Neural progenitor cell (in vitro differentiated cells): ENCODE measurements around the gene SNAPC4. TPM values are rescaled to one million over a fixed set of nuclear protein-coding genes. Genes with fewer than 3 reads are reported as not detected.

Experiments used
- DNase-seq: peaks from one replicate; pipeline ENCODE4 v3.0.0-alpha.2; 2016; ENCODE audit warnings: low spot score
- H2AFZ ChIP-seq: fragments of 200-600 bp; sonication (generic); replicated peaks from 2 replicates; pipeline ENCODE4 v1.6.1; 2016; ENCODE audit warnings: antibody characterized with exemption
- H3F3A ChIP-seq: fragments of 200-600 bp; sonication (generic); 2 replicates; pipeline ENCODE4 v1.6.1; 2016; ENCODE audit warnings: antibody characterized with exemption, low read depth
- H3K27ac ChIP-seq: fragments of 200-600 bp; sonication (generic); 2 replicates; pipeline ENCODE4 v1.5.1; 2016; ENCODE audit warnings: mild to moderate bottlenecking
- H3K27me3 ChIP-seq: fragments of 200-600 bp; sonication (generic); 2 replicates; pipeline ENCODE4 v1.6.1; 2016; ENCODE audit warnings: mild to moderate bottlenecking, moderate library complexity
- H3K36me3 ChIP-seq: fragments of 200-600 bp; sonication (generic); 2 replicates; pipeline ENCODE4 v1.5.1; 2016
- H3K4me1 ChIP-seq: fragments of 200-600 bp; sonication (generic); 2 replicates; pipeline ENCODE4 v1.6.1; 2016; ENCODE audit warnings: mixed run types
- H3K4me2 ChIP-seq: fragments of 200-600 bp; sonication (generic); 2 replicates; pipeline ENCODE4 v1.6.1; 2016
- H3K4me3 ChIP-seq: fragments of 200-600 bp; sonication (generic); 2 replicates; pipeline ENCODE4 v1.5.1; 2016
- H3K79me2 ChIP-seq: fragments of 200-600 bp; sonication (generic); 2 replicates; pipeline ENCODE4 v1.6.1; 2016; ENCODE audit warnings: low read depth
- H3K9ac ChIP-seq: fragments of 200-600 bp; sonication (generic); 2 replicates; pipeline ENCODE4 v1.6.1; 2016
- H3K9me3 ChIP-seq: fragments of 200-600 bp; sonication (generic); 2 replicates; pipeline ENCODE4 v1.5.1; 2016; ENCODE audit warnings: low read depth
- H4K20me1 ChIP-seq: fragments of 200-600 bp; sonication (generic); 2 replicates; pipeline ENCODE4 v1.6.1; 2016; ENCODE audit warnings: low read depth
- H3K27ac Mint-ChIP-seq: 3 replicates; pipeline ENCODE4 v1.8.0; 2021; ENCODE audit warnings: mixed read lengths
- H3K27me3 Mint-ChIP-seq: 2 replicates; pipeline ENCODE4 v1.8.0; 2022; ENCODE audit warnings: low read depth, mild to moderate bottlenecking, inconsistent platforms, moderate library complexity, mixed read lengths; ENCODE audit not compliant: insufficient read depth
- H3K36me3 Mint-ChIP-seq: 3 replicates; pipeline ENCODE4 v1.8.0; 2021; ENCODE audit warnings: mixed read lengths
- H3K4me1 Mint-ChIP-seq: 3 replicates; pipeline ENCODE4 v1.8.0; 2021; ENCODE audit warnings: mixed read lengths
- H3K4me3 Mint-ChIP-seq: 3 replicates; pipeline ENCODE4 v1.8.0; 2021; ENCODE audit warnings: mild to moderate bottlenecking, moderate library complexity, mixed read lengths
- H3K9me3 Mint-ChIP-seq: 3 replicates; pipeline ENCODE4 v1.8.0; 2020; ENCODE audit warnings: mixed read lengths
- EZH2 ChIP-seq: fragments of 200-600 bp; sonication (generic); IDR thresholded peaks from 2 replicates; pipeline ENCODE4 v1.6.1; 2017; ENCODE audit warnings: antibody characterized with exemption, mild to moderate bottlenecking, moderate library complexity
- EZH2phosphoT487 ChIP-seq: fragments of 200-600 bp; sonication (generic); IDR thresholded peaks from 2 replicates; pipeline ENCODE4 v1.6.1; 2017; ENCODE audit warnings: antibody characterized with exemption
- total RNA-seq: library from RNA; depleted of rRNA; stranded (reverse); fragments of >200 nt; gene quantifications from 2 replicates; pipeline ENCODE4 v1.2.3, GENCODE V29; 2015; ENCODE audit warnings: low replicate concordance
- TF ChIP-seq, protein P1 (sequence below): fragments of 200-600 bp; sonication (generic); IDR thresholded peaks from 2 replicates; pipeline ENCODE4 v1.5.1; 2017; ENCODE audit warnings: antibody characterized with exemption, mild to moderate bottlenecking

The SNAPC4 gene
- total RNA-seq, 1 donor from 2014 or later, result 6.8 TPM

DNA sequence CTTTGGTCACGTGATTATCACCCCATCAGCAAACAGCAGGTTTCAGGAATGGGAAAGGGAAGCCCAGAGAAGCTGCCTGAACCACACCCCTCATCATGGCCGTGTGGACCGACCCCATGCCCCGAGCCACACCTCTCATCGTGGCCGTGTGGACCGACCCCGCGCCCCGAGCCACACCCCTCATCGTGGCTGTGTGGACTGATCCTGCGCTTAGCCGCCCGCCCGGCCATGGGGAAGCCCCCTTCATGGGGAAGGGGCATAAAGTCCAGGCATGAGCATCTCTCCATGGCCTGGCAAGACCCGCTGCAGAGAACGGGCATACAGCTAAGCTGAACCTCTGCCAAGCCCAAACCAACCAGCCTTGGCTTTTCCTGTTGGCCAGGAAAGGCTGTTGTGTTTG lies 6.4 kb downstream of the SNAPC4 start:
- Histone ChIP-seq H3K9ac (no peak overlapping the region), H3K4me3 (no peak overlapping the region), H3K9me3 (no peaks in the 10 kb centered on the region), H3K4me2 (no peak overlapping the region), H3K36me3 (no peaks in the 10 kb centered on the region), H3K27ac (no peak overlapping the region), H2AFZ (no peak overlapping the region), H4K20me1 (peaks cover 9% of the 10 kb centered on the region), H3K4me1 (no peaks in the 10 kb centered on the region), H3K27me3 (no peaks in the 10 kb centered on the region), H3F3A (no peaks in the 10 kb centered on the region), H3K79me2 (peaks cover 9% of the 10 kb centered on the region)
- no peaks in the 10 kb centered on the region for H3K9me3 Mint-ChIP-seq
- H3K36me3 Mint-ChIP-seq, result peaks cover 14% of the 10 kb centered on the region
- H3K27ac Mint-ChIP-seq, result no peak overlapping the region
- DNase-seq, result no peak
- H3K27me3 Mint-ChIP-seq, result no peaks in the 10 kb centered on the region
- no peak overlapping the region for H3K4me3 Mint-ChIP-seq
- TF ChIP-seq EZH2phosphoT487 (no peak), EZH2 (no peak)
- TF ChIP-seq, protein P1, sequence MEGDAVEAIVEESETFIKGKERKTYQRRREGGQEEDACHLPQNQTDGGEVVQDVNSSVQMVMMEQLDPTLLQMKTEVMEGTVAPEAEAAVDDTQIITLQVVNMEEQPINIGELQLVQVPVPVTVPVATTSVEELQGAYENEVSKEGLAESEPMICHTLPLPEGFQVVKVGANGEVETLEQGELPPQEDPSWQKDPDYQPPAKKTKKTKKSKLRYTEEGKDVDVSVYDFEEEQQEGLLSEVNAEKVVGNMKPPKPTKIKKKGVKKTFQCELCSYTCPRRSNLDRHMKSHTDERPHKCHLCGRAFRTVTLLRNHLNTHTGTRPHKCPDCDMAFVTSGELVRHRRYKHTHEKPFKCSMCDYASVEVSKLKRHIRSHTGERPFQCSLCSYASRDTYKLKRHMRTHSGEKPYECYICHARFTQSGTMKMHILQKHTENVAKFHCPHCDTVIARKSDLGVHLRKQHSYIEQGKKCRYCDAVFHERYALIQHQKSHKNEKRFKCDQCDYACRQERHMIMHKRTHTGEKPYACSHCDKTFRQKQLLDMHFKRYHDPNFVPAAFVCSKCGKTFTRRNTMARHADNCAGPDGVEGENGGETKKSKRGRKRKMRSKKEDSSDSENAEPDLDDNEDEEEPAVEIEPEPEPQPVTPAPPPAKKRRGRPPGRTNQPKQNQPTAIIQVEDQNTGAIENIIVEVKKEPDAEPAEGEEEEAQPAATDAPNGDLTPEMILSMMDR, result no peak
- peaks cover 4% of the 10 kb centered on the region for H3K4me1 Mint-ChIP-seq

DNA sequence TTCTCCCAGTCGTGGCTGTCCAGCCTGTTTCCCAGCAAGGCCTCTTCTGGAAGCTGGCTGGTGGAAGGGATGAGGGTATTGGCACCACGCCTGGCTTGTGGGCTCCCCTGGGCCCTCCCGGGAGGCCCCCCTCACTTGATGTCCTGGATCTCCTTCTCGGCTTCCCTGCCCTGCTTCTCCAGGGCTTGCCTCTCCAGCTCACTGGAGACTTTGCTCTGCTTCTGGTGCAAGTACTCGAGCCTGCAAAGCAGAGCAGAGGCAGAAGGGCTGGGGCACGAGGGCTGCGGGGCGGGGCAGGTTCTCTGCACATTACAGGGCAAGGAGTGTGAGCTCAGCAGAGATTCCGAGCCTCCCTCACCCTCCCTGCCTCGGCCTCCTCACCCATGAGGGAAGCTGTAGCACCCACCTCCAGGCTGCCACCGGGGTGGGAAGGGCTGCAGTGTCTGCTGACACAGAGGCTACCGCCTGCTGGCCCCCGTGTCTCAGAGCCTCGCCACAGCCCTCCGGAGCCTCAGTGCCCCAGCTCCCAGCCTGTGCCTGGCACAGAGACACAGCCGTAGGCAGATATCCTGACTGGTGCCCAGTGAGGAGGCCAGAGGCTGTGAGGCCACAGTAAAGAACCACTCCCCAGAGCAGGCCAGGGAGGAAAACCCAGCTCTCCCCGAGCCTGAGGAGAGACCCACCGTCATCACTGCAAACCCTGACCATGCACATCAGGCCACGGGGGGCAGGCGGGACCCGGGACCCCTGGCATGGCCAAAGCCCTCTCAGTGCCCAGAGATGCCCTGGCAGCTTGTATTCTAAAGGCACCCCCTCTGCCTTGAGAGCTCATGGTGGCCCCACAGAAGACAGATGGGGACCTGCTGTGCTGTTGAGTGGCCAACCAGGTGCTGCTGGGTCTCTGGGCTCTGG lies 7.2 kb downstream of the SNAPC4 start:
- Mint-ChIP-seq H3K4me1 (no peaks in the 10 kb centered on the region), H3K36me3 (peaks cover 11% of the 10 kb centered on the region), H3K27me3 (no peaks in the 10 kb centered on the region), H3K9me3 (no peaks in the 10 kb centered on the region), H3K4me3 (no peak overlapping the region), H3K27ac (no peak overlapping the region)
- Histone ChIP-seq H3F3A (no peaks in the 10 kb centered on the region), H3K4me3 (no peak overlapping the region), H3K4me2 (no peak overlapping the region), H3K27me3 (no peaks in the 10 kb centered on the region), H3K4me1 (no peaks in the 10 kb centered on the region), H3K27ac (no peak overlapping the region), H3K79me2 (peaks cover 2% of the 10 kb centered on the region), H2AFZ (no peak overlapping the region), H3K9me3 (no peaks in the 10 kb centered on the region), H3K36me3 (no peaks in the 10 kb centered on the region), H4K20me1 (peaks cover 4% of the 10 kb centered on the region), H3K9ac (no peak overlapping the region)
- DNase-seq, result no peak
- TF ChIP-seq, protein P1, result no peak
- no peak for TF ChIP-seq EZH2
- TF ChIP-seq EZH2phosphoT487, result no peak

DNA sequence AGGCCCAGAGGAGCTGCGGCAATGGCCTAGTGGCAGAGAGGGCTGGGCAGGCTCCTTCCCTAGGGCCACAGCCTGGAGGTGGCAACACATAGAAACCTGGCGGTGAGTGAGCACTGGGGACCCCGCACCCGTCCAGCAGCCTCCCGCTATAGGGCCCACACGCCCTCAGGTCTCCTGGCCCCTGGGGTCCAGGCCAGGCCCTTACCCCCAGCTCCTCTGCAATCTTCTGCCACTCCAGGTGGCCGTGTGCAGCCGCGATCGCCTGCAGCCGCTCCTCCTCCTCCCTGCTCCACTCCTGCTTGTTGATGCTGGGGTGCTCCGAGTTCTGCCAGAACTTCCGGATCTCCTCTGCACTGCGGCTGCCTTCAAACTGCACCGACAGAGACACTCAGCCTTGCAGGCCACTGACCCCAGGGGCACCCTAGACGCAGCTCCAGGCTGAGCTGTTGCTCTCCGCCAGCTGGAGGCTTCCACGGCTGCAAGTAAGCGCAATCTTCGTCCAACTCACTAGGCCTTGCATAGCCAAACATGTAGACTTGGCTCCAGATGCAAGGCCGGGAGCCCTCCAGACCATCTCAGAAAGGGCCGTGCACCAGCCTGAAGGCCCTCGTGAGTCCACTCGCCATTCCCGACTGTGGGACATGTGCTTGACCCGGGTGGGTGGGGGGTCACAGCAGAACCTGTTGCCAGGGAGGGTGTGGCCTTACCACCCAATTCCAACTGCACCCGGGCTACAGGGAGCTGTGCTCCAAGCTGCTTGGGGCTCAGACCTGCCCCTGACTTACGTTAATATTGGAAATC lies 8.0 kb downstream of the SNAPC4 start:
- no peak overlapping the region for H2AFZ ChIP-seq

More for the DNA sequence above, 8.0 kb downstream of the SNAPC4 start:
- Histone ChIP-seq H4K20me1 (peaks cover 4% of the 10 kb centered on the region), H3K4me1 (no peaks in the 10 kb centered on the region), H3K9ac (no peak overlapping the region), H3K36me3 (no peaks in the 10 kb centered on the region), H3K4me3 (no peak overlapping the region), H3K79me2 (no peaks in the 10 kb centered on the region), H3K27ac (no peak overlapping the region), H3F3A (no peaks in the 10 kb centered on the region), H3K4me2 (no peak overlapping the region), H3K27me3 (no peaks in the 10 kb centered on the region), H3K9me3 (no peaks in the 10 kb centered on the region)
- no peak for TF ChIP-seq EZH2
- TF ChIP-seq, protein P1, result no peak
- no peak for TF ChIP-seq EZH2phosphoT487
- no peak overlapping the region for H3K27ac Mint-ChIP-seq
- no peaks in the 10 kb centered on the region for H3K4me1 Mint-ChIP-seq
- no peaks in the 10 kb centered on the region for H3K27me3 Mint-ChIP-seq
- peaks cover 16% of the 10 kb centered on the region for H3K36me3 Mint-ChIP-seq
- no peak overlapping the region for H3K4me3 Mint-ChIP-seq
- DNase-seq, result no peak
- H3K9me3 Mint-ChIP-seq, result no peaks in the 10 kb centered on the region
